GM19035 (cell line): ENCODE measurements around the gene SARS1.

Experiments used
- ATAC-seq: cut with Tn5 transposase; IDR thresholded peaks from one replicate; pipeline ENCODE4 v1.9.1; 2021; ENCODE audit not compliant: unreplicated experiment

Gene SARS1

GRCh38 chr1:109259674-109260557 lies 46.2 kb downstream of the SARS1 start:
- ATAC-seq: no peak

GRCh38 chr1:109261006-109261405 lies 47.3 kb downstream of the SARS1 start:
- ATAC-seq: no peak

- ATAC-seq: no peak
Measured at GRCh38 chr1:109261578-109261977, 47.9 kb downstream of the SARS1 start.

- no peak for ATAC-seq
Measured at GRCh38 chr1:109262231-109263055, 48.7 kb downstream of the SARS1 start.

- ATAC-seq: no peak
Measured at GRCh38 chr1:109263234-109263596, 49.5 kb downstream of the SARS1 start.

GRCh38 chr1:109263597-109264378 lies 50.1 kb downstream of the SARS1 start:
- peak; percentile 61 for ATAC-seq

- no peak for ATAC-seq
Measured at GRCh38 chr1:109264379-109264755, 50.6 kb downstream of the SARS1 start.

GRCh38 chr1:109265016-109265415 lies 51.3 kb downstream of the SARS1 start:
- ATAC-seq: no peak

GRCh38 chr1:109265741-109266330 lies 52.1 kb downstream of the SARS1 start:
- no peak for ATAC-seq

GRCh38 chr1:109266965-109267364 lies 53.2 kb downstream of the SARS1 start:
- no peak for ATAC-seq

- no peak for ATAC-seq
Measured at GRCh38 chr1:109267743-109268300, 54.1 kb downstream of the SARS1 start.

GRCh38 chr1:109268431-109269211 lies 54.9 kb downstream of the SARS1 start:
- ATAC-seq: no peak

- no peak for ATAC-seq
Measured at GRCh38 chr1:109269212-109269980, 55.7 kb downstream of the SARS1 start.

GRCh38 chr1:109269981-109270622 lies 56.4 kb downstream of the SARS1 start:
- no peak for ATAC-seq

- no peak for ATAC-seq
Measured at GRCh38 chr1:109270623-109271317, 57.1 kb downstream of the SARS1 start.

- ATAC-seq: no peak
Measured at GRCh38 chr1:109271458-109271857, 57.7 kb downstream of the SARS1 start.

- ATAC-seq: no peak
Measured at GRCh38 chr1:109272021-109272799, 58.5 kb downstream of the SARS1 start.
